Right lobe of liver (tissue), 6 donors: Measurements from ENCODE around the gene NCL. TPM values are rescaled to one million over a fixed set of nuclear protein-coding genes. Genes with fewer than 3 reads are reported as not detected.

Source experiments
- ATAC-seq, 4 donors: fragments of 200-7000 bp; cut with Tn5 transposase; one replicate each; pipeline ENCODE4 v1.9.1; 2020; ENCODE audit warnings: mild to moderate bottlenecking in 4 of 4, moderate library complexity in 4 of 4
- DNase-seq, 3 donors: peaks; one replicate each; pipeline ENCODE4 v3.0.0-alpha.2; 2020
- H3K27ac ChIP-seq, 3 donors: fragments of 200-600 bp; one replicate each; pipeline ENCODE4 v1.8.0; 2022
- H3K27me3 ChIP-seq, 2 donors: fragments of 200-600 bp; one replicate each; pipeline ENCODE4 v1.8.0; 2022
- H3K36me3 ChIP-seq, 4 donors: fragments of 200-600 bp; sonication (generic) in 1 of 4; one replicate each; pipeline versions ENCODE4 v1.5.1 to v1.8.0; 2017 to 2022; ENCODE audit warnings: control low read depth in 1 of 4
- H3K4me1 ChIP-seq, 4 donors: fragments of 200-600 bp; sonication (generic) in 1 of 4; one replicate each; pipeline versions ENCODE4 v1.5.1 to v1.8.0; 2017 to 2022; ENCODE audit warnings: control low read depth in 1 of 4
- H3K4me3 ChIP-seq, 3 donors: fragments of 200-600 bp; one replicate each; pipeline ENCODE4 v1.8.0; 2022
- H3K9me3 ChIP-seq, 4 donors: fragments of 200-600 bp; sonication (generic) in 1 of 4; one replicate each; pipeline versions ENCODE4 v1.5.1 to v1.8.0; 2017 to 2022; ENCODE audit warnings: control low read depth in 1 of 4
- CTCF ChIP-seq, 4 donors: fragments of 200-600 bp in 3 of 4; fragments of 450-650 bp in 1 of 4; IDR thresholded peaks; one replicate each; pipeline versions ENCODE4 v1.5.1 to v1.8.0; 2016 to 2022; ENCODE audit warnings: antibody characterized with exemption in 4 of 4, mild to moderate bottlenecking in 2 of 4
- POLR2A ChIP-seq: fragments of 450-650 bp; IDR thresholded peaks from one replicate; pipeline ENCODE4 v1.6.1; 2017; ENCODE audit warnings: antibody characterized with exemption, mild to moderate bottlenecking
- WGBS: methylation state at CpG from one replicate; pipeline ENCODE4 v1.1.6; 2018; ENCODE audit warnings: low coverage, low lambda C conversion rate; ENCODE audit not compliant: insufficient coverage; ENCODE audit errors: missing lambda C conversion rate; 5-methylcytosine and 5-hydroxymethylcytosine counted together
- intact Hi-C, 2 donors: fragments of 100-400 bp; cut with DNase I; formaldehyde crosslinking; loops; one replicate each; pipeline versions ENCODE4 v1.11.2 to v1.14.1; 2022
- total RNA-seq, 6 experiments: library from RNA; depleted of rRNA in 2 of 6; stranded (reverse); fragments of >200 nt in 2 of 6; fragmentation: NEBNext Ultra II Directional in 3 of 6; extraction: Animal tissue kit (Norgen Biotek cat#: 25700) in 3 of 6; gene quantifications; one replicate each; pipeline versions ENCODE4 v1.1.0 to v1.2.4, GENCODE V29; 2016 to 2023
- donor health status: DM: no; HTN: yes; CAD: no.
- donor health status: DM: no; HTN: no; CAD: no.
- donor health status: DM: no; HTN: no; CAD: no.
- donor health status: DM: no; HTN: yes; CAD: no.
- donor health status: DM: no; HTN: yes; CAD: no.

Gene NCL
- total RNA-seq, 6 experiments from 2014 or later, result 78.8 to 203 (median 146) TPM

GRCh38 chr2:231502596-231502995, 38.3 kb upstream of the NCL start:
- Histone ChIP-seq H3K4me1 (no peaks in the 10 kb centered on the region), H3K27ac (no peak overlapping the region), H3K36me3 (no peaks in the 10 kb centered on the region), H3K27me3 (no peaks in the 10 kb centered on the region), H3K9me3 (no peaks in the 10 kb centered on the region), H3K4me3 (no peak overlapping the region)
- intact Hi-C loops, result no loop called here
- DNase-seq, result no peak
- TF ChIP-seq CTCF (IDR thresholded peaks at IDR 0.05) (no peak), POLR2A (no peak)
- ATAC-seq, result no peak

DNA sequence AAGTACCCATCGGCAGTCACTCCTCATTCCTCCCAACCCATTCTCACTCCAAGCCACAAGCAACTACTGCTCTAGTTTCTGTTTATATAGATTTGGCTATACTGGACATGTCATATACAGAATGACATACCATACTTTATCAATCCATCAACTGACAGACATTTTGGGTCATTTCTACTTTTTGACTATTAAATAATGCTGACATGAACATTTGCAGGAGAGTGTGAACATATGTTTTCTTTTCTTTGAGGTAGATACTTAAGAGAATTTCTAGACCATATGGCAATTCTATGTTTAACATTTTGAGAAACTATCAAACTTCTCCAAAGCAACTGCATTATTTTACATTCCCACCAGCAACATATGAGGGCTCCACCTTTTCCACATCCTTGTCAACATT, 33.4 kb upstream of the NCL start:
- H3K4me3 ChIP-seq, result no peak overlapping the region
- TF ChIP-seq CTCF (IDR thresholded peaks at IDR 0.05) (no peak), POLR2A (no peak)
- no peak overlapping the region for H3K27ac ChIP-seq
- intact Hi-C loops, result no loop called here
- H3K36me3 ChIP-seq, result no peaks in the 10 kb centered on the region
- DNase-seq (no peak), ATAC-seq (no peak)
- no peaks in the 10 kb centered on the region for H3K4me1 ChIP-seq
- H3K27me3 ChIP-seq, result no peaks in the 10 kb centered on the region
- WGBS, result 79% methylated on average over 1 of the region's 1 CpG
- no peaks in the 10 kb centered on the region for H3K9me3 ChIP-seq

- Histone ChIP-seq H3K27ac (no peak overlapping the region), H3K27me3 (no peaks in the 10 kb centered on the region), H3K9me3 (no peaks in the 10 kb centered on the region), H3K4me1 (no peaks in the 10 kb centered on the region), H3K4me3 (no peak overlapping the region), H3K36me3 (no peaks in the 10 kb centered on the region)
- no peak for DNase-seq
- WGBS, result 71% methylated on average over 3 of the region's 3 CpGs
- intact Hi-C loops, result no loop called here
- ATAC-seq, result no peak
- no peak for TF ChIP-seq POLR2A
These were observed 30.4 kb upstream of the NCL start for GRCh38 chr2:231494669-231495068.

GRCh38 chr2:231490801-231491200, 26.5 kb upstream of the NCL start:
- no peaks in the 10 kb centered on the region for H3K27me3 ChIP-seq
- ATAC-seq, result no peak
- DNase-seq, result no peak
- TF ChIP-seq CTCF (IDR thresholded peaks at IDR 0.05) (no peak), POLR2A (no peak)
- no CpG with 5 or more reads among the region's 7 CpGs for WGBS
- no peaks in the 10 kb centered on the region for H3K36me3 ChIP-seq
- no peaks in the 10 kb centered on the region for H3K9me3 ChIP-seq
- no peak overlapping the region for H3K27ac ChIP-seq
- intact Hi-C loops, result no loop called here
- no peak overlapping the region for H3K4me3 ChIP-seq
- no peaks in the 10 kb centered on the region for H3K4me1 ChIP-seq

DNA sequence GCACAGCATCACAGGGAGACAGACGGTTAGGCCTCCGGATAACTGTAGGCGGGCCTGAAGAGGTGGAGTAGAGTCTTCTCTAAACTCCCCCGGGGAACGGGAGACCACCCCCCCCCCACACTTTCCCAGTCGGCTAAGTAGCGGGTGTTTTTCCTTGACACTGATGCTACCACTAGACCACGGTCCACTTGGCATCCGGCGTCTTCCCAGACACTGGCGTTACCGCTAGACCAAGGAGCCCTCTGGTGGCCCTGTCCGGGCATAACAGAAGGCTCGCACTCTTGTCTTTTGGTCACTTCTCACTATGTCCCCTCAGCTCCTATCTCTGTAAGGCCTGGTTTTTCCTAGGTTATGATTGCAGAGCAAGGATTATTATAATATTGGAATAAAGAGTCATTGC, 25.7 kb upstream of the NCL start:
- DNase-seq (no peak), ATAC-seq (no peak)
- no peaks in the 10 kb centered on the region for H3K9me3 ChIP-seq
- H3K4me3 ChIP-seq, result no peak overlapping the region
- no peaks in the 10 kb centered on the region for H3K4me1 ChIP-seq
- H3K36me3 ChIP-seq, result no peaks in the 10 kb centered on the region
- intact Hi-C loops, result no loop called here
- WGBS, result 90% methylated on average over 6 of the region's 14 CpGs
- H3K27me3 ChIP-seq, result no peaks in the 10 kb centered on the region
- H3K27ac ChIP-seq, result no peak overlapping the region
- TF ChIP-seq POLR2A (no peak), CTCF (IDR thresholded peaks at IDR 0.05) (peak in 3 of 4 donors; percentile 16 to 18 (median 17))
